Measurements from ENCODE around the gene MUC5B. TPM values are rescaled to one million over a fixed set of nuclear protein-coding genes. Genes with fewer than 3 reads are reported as not detected.

The MUC5B gene
- total and polyA plus RNA-seq, 9 donors: 0.02 to 35.3 (median 1.1) TPM; not detected in 1

DNA sequence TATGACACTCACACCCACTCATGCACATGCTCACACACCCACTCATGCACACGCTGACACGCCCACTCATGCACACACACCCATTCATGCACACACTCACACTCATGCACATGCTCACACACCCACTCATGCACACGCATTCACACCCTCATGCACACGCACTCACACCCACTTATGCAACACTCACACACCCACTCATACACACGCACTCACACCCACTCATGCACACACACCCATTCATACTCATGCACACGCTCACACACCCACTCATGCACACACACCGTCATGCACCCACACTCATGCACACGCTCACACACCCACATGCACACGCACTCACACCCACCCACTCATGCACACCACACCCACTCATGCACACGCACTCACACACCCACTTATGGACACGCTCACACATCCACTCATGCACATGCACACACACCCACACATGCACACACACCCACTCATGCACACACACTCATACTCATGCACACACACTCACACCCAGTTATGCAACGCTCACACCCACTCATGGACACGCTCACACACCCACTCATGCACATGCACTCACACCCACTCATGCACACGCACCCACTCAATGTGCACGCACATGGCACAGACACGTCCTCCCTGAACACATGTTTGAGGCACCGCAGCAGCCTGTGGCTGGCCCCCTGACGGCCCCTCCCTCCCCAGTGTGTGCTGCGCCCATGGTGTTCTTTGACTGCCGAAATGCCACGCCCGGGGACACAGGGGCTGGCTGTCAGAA lies 47.2 kb upstream of the MUC5B start:
- Histone ChIP-seq H3K4me1 (ENCODE audit: insufficient read depth) (no peaks in the 10 kb centered on the region), H3K36me3 (no peaks in the 10 kb centered on the region), H3K27ac (no peak overlapping the region), H3K9me3 (no peaks in the 10 kb centered on the region), H3K4me3 (no peak overlapping the region), H3K27me3 (no peaks in the 10 kb centered on the region)
- TF ChIP-seq POLR2A (IDR thresholded peaks at IDR 0.05): no peak
- TF ChIP-seq, protein P1, sequence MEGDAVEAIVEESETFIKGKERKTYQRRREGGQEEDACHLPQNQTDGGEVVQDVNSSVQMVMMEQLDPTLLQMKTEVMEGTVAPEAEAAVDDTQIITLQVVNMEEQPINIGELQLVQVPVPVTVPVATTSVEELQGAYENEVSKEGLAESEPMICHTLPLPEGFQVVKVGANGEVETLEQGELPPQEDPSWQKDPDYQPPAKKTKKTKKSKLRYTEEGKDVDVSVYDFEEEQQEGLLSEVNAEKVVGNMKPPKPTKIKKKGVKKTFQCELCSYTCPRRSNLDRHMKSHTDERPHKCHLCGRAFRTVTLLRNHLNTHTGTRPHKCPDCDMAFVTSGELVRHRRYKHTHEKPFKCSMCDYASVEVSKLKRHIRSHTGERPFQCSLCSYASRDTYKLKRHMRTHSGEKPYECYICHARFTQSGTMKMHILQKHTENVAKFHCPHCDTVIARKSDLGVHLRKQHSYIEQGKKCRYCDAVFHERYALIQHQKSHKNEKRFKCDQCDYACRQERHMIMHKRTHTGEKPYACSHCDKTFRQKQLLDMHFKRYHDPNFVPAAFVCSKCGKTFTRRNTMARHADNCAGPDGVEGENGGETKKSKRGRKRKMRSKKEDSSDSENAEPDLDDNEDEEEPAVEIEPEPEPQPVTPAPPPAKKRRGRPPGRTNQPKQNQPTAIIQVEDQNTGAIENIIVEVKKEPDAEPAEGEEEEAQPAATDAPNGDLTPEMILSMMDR (IDR thresholded peaks at IDR 0.05): no peak
- no peak for TF ChIP-seq EP300 (IDR thresholded peaks at IDR 0.05)
- DNase-seq: no peak
- WGBS, 3 donors: 80 to 87% (median 83%) methylated on average over 22 of the region's 22 CpGs
- intact Hi-C loops (cut with DNase I): no loop called here

DNA sequence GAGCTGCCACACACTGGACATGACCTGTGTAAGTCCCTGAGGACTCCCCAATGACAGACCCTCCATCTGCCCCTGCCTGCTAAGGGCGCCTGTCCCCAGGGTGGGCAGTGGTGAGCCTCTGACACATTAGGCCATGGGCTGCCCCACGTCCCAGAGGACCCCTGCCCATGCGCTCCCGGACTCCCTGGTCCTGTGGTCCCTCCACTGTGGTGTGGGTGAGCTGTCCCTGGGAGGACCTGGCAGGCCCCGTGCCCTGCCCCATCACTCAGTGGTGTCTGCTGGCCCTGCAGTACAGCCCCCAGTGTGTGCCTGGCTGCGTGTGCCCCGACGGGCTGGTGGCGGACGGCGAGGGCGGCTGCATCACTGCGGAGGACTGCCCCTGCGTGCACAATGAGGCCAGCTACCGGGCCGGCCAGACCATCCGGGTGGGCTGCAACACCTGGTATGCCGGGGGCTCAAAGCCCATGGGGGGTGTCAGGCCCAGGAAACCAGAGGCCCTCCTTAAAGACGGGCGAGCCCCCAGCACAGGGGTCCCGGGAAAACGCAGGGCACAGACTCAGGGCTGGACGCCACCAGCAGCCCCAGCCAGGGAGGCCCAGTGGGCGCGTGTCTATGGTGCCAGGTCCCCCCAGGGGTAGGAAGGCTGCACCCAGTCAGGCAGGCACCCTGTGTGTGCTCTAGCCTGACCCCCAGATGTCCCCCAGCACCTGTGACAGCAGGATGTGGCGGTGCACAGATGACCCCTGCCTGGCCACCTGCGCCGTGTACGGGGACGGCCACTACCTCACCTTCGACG lies 46.4 kb upstream of the MUC5B start:
- DNase-seq: no peak

DNA sequence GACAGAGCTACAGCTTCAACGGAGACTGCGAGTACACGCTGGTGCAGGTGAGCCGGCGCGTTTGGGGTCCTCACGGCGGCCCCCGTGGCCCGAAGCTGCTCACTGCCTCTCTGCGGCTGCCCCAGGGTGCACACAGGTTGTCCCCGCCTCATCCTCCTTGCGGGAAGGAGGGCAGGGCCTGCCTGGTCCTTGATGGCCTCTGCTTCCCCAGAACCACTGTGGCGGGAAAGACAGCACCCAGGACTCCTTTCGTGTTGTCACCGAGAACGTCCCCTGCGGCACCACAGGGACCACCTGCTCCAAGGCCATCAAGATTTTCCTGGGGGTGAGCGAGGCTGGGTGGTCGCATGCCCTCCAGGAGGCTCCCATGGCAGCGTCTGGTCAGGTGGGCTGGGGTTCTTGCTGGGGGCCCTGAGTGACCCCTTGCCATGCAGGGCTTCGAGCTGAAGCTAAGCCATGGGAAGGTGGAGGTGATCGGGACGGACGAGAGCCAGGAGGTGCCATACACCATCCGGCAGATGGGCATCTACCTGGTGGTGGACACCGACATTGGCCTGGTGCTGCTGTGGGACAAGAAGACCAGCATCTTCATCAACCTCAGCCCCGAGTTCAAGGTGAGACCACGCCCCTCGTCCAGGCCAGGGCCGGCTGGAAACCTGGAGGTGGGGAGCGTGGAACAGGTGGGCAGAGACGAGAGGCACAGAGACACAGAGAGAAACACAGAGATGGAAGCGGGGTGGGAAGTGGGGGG lies 45.7 kb upstream of the MUC5B start:
- intact Hi-C loops (cut with DNase I): no loop called here
- Histone ChIP-seq H3K27me3 (no peaks in the 10 kb centered on the region), H3K27ac (no peak overlapping the region), H3K9me3 (no peaks in the 10 kb centered on the region), H3K4me3 (no peak overlapping the region), H3K36me3 (no peaks in the 10 kb centered on the region), H3K4me1 (ENCODE audit: insufficient read depth) (no peaks in the 10 kb centered on the region)
- WGBS, 3 donors: 83 to 88% (median 87%) methylated on average over 32 to 34 of the region's 34 CpGs
- no peak for TF ChIP-seq POLR2A (IDR thresholded peaks at IDR 0.05)
- TF ChIP-seq, protein P1 (IDR thresholded peaks at IDR 0.05): no peak
- TF ChIP-seq EP300 (IDR thresholded peaks at IDR 0.05): no peak
- no peak for DNase-seq

More for the DNA sequence above, 46.4 kb upstream of the MUC5B start:
- no peaks in the 10 kb centered on the region for H3K36me3 ChIP-seq
- H3K4me1 ChIP-seq (ENCODE audit: insufficient read depth): no peaks in the 10 kb centered on the region
- H3K27ac ChIP-seq: no peak overlapping the region
- no peaks in the 10 kb centered on the region for H3K9me3 ChIP-seq
- intact Hi-C loops (cut with DNase I): no loop called here
- 82 to 93% (median 87%) methylated on average over 30 to 32 of the region's 32 CpGs for WGBS, 3 donors
- TF ChIP-seq POLR2A (IDR thresholded peaks at IDR 0.05): no peak
- TF ChIP-seq, protein P1 (IDR thresholded peaks at IDR 0.05): no peak
- TF ChIP-seq EP300 (IDR thresholded peaks at IDR 0.05): no peak
- no peak overlapping the region for H3K4me3 ChIP-seq
- H3K27me3 ChIP-seq: no peaks in the 10 kb centered on the region

DNA sequence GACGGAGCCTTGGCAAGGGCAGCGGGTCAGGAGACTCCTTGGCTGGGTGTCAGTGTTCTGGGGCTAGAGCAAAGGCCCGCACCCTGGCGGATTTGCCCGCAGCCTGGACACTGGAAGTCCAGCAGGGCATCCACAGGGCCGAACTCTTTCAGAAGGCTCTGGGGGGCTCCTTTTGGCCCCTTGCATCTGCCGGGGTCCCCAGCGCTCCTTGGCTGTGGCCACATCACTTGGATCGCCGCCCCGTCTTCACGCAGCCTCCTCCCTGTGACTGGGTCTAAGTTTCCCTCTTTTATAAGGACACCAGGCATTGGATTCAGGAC lies 45.1 kb upstream of the MUC5B start:
- H3K36me3 ChIP-seq: no peaks in the 10 kb centered on the region
- no peaks in the 10 kb centered on the region for H3K9me3 ChIP-seq
- DNase-seq: no peak
- WGBS, 3 donors: 84 to 86% (median 84%) methylated on average over 12 of the region's 12 CpGs
- intact Hi-C loops (cut with DNase I): no loop called here
- H3K27ac ChIP-seq: no peak overlapping the region
- H3K4me1 ChIP-seq (ENCODE audit: insufficient read depth): no peaks in the 10 kb centered on the region
- H3K27me3 ChIP-seq: no peaks in the 10 kb centered on the region
- no peak overlapping the region for H3K4me3 ChIP-seq
- TF ChIP-seq, protein P1 (IDR thresholded peaks at IDR 0.05): no peak
- TF ChIP-seq POLR2A (IDR thresholded peaks at IDR 0.05) (no peak), EP300 (IDR thresholded peaks at IDR 0.05) (no peak)

All from ovary (tissue), 9 donors.